Common myeloid progenitor, CD34-positive (primary cell): Measurements from ENCODE around the gene NSUN5.
"Not testable (repeated sequence)": the region's sequence is repeated elsewhere in the genome, so short reads cannot be mapped to it uniquely, and the experiment has no call there.

Experiments used
- CTCF ChIA-PET: fragments of 350-600 bp; sonication (Branson Sonifier 250); formaldehyde crosslinking; loops from one replicate; lab custom pipeline; 2021; ENCODE audit warnings: antibody characterized with exemption; lab: Charles Lee
- POLR2A ChIA-PET: fragments of 350-600 bp; sonication (Branson Sonifier 250); formaldehyde crosslinking; loops from one replicate; lab custom pipeline; 2021; ENCODE audit warnings: antibody characterized with exemption; lab: Charles Lee
- DNase-seq, 3 donors: peaks; one replicate each; pipeline versions ENCODE4 v3.0.0 to v3.0.0-alpha.2; 2013
- H3K27ac ChIP-seq, 2 experiments: 1 replicate in 1 of 2; 2 replicates in 1 of 2; pipeline ENCODE4 v1.7.0; 2013; ENCODE audit warnings: inconsistent platforms in 2 of 2, low read length in 2 of 2, mild to moderate bottlenecking in 2 of 2, low read depth in 1 of 2, moderate library complexity in 1 of 2; ENCODE audit not compliant: severe bottlenecking in 2 of 2, insufficient read depth in 1 of 2, poor library complexity in 1 of 2
- H3K27me3 ChIP-seq, 5 experiments: replicated peaks in 2 of 5; 1 replicate in 3 of 5; 2 replicates in 2 of 5; pipeline versions ENCODE4 v1.6.1 to v1.7.0; 2013; ENCODE audit warnings: low read length in 4 of 5, mild to moderate bottlenecking in 2 of 5, moderate library complexity in 2 of 5, inconsistent platforms in 1 of 5; ENCODE audit not compliant: insufficient read depth in 5 of 5, control insufficient read depth in 4 of 5
- H3K36me3 ChIP-seq, 4 experiments: 1 replicate in 2 of 4; 2 replicates in 2 of 4; pipeline versions ENCODE4 v1.6.1 to v1.7.0; 2013; ENCODE audit warnings: low read length in 3 of 4, control low read depth in 1 of 4, mild to moderate bottlenecking in 1 of 4; ENCODE audit not compliant: control insufficient read depth in 4 of 4, insufficient read depth in 4 of 4
- H3K4me1 ChIP-seq, 4 experiments: 1 replicate in 3 of 4; 2 replicates in 1 of 4; pipeline versions ENCODE4 v1.6.1 to v1.7.1; 2013; ENCODE audit warnings: low read length in 3 of 4, mild to moderate bottlenecking in 3 of 4, control low read depth in 1 of 4, inconsistent platforms in 1 of 4, moderate library complexity in 1 of 4; ENCODE audit not compliant: control insufficient read depth in 4 of 4, insufficient read depth in 4 of 4; ENCODE audit errors: control extremely low read depth in 1 of 4
- H3K4me3 ChIP-seq, 7 experiments: 1 replicate in 4 of 7; 2 replicates in 3 of 7; pipeline versions ENCODE4 v1.5.1 to v1.7.0; 2013; ENCODE audit warnings: mild to moderate bottlenecking in 7 of 7, low read length in 6 of 7, moderate library complexity in 6 of 7, inconsistent platforms in 2 of 7, low read depth in 2 of 7, control low read depth in 1 of 7; ENCODE audit not compliant: insufficient read depth in 4 of 7, control insufficient read depth in 1 of 7; ENCODE audit errors: extremely low read depth in 1 of 7
- H3K9me3 ChIP-seq, 5 experiments: 1 replicate in 4 of 5; 2 replicates in 1 of 5; pipeline versions ENCODE4 v1.6.1 to v1.7.1; 2013; ENCODE audit warnings: low read length in 4 of 5, mild to moderate bottlenecking in 2 of 5, inconsistent platforms in 1 of 5, low read depth in 1 of 5, moderate library complexity in 1 of 5; ENCODE audit not compliant: control insufficient read depth in 4 of 5, insufficient read depth in 2 of 5; ENCODE audit errors: control extremely low read depth in 1 of 5
- whole genome bisulfite sequencing: methylation state at CpG from one replicate; pipeline ENCODE4 v1.1.5; 2013; ENCODE audit not compliant: insufficient coverage; 5-methylcytosine and 5-hydroxymethylcytosine counted together

The NSUN5 gene

GRCh38 chr7:73327922-73328321 lies 19.3 kb upstream of the NSUN5 start, which contains the start of the genes FKBP6 and TRIM50:
TSS of gene FKBP6 (plus strand) at chr7:73328161. CDS start at chr7:73328429, 268 bp downstream.
TSS of gene TRIM50 (minus strand) at chr7:73328082. CDS start at chr7:73324787, 3,295 bp downstream.
- H3K4me3 ChIP-seq, H3K9me3 ChIP-seq, H3K27ac ChIP-seq, H3K27me3 ChIP-seq, H3K36me3 ChIP-seq, DNase-seq, POLR2A ChIA-PET: not testable (repeated sequence)
- 97% methylated on average over 25 of the region's 43 CpGs for WGBS
- CTCF ChIA-PET: interaction anchor here (1.3 kb wide), 1 partner anchor 12 kb away, joined by 3 read pairs; no protein-coding TSS in a partner anchor
- peaks cover 0 to 15% (median 12%) of the 10 kb centered on the region in 4 experiments for H3K4me1 ChIP-seq

DNA sequence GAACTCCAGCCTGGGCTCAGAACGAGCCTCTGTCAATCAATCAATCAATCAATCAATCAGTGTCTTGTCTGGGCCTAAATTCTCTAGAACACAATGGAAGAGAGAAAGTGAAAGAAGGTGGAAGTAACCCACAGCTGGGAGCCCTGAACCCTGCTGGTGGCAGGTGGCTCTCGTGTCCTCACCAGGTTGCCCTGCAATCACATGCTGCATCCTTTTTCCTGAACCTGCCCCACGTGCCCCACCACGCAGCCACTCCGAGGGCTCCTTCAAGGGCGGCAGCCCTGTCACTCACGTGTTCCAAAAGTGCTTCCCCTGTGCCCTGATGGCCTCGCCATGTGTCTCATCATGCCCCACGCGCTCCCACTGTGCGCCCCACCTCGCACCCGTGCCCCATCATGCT lies 18.8 kb upstream of the NSUN5 start:
- POLR2A ChIA-PET, H3K27ac ChIP-seq, H3K4me3 ChIP-seq, DNase-seq, H3K9me3 ChIP-seq, H3K27me3 ChIP-seq, H3K36me3 ChIP-seq: not testable (repeated sequence)
- WGBS: no CpG with 5 or more reads among the region's 13 CpGs
- H3K4me1 ChIP-seq: peaks cover 0 to 15% (median 12%) of the 10 kb centered on the region in 4 experiments
- CTCF ChIA-PET: interaction anchor here (1.3 kb wide), 1 partner anchor 11 kb away, joined by 3 read pairs; no protein-coding TSS in a partner anchor

DNA sequence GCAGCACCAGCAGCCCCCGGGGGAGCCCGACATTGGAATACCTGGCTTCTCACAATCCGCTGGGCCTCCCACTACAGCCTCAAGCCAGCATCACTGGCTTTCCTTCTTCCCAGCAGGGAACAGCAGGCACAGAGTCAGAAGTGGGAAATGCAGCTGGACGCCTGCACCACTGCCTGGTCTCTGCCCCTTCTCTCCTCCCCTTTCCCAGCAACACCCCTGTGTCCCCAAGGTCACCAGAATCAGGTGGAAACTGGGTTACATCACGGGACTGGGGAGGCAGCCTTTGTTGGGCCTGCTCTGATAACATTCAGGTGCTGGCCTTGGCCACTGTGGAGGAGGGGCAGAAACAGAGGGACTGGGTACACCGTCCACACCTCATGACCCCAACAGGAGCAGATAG lies 16.8 kb upstream of the NSUN5 start:
- H3K9me3 ChIP-seq, H3K36me3 ChIP-seq, H3K4me3 ChIP-seq, DNase-seq, POLR2A ChIA-PET, H3K27ac ChIP-seq, H3K27me3 ChIP-seq: not testable (repeated sequence)
- CTCF ChIA-PET: interaction anchor here (1.7 kb wide), 2 partner anchors 8 to 126 kb away, joined by 5 to 8 read pairs; no protein-coding TSS in a partner anchor
- peaks cover 0 to 14% (median 12%) of the 10 kb centered on the region in 4 experiments for H3K4me1 ChIP-seq
- WGBS: 78% methylated on average over 3 of the region's 6 CpGs

GRCh38 chr7:73324081-73324845 lies 15.6 kb upstream of the NSUN5 start:
- POLR2A ChIA-PET, H3K27me3 ChIP-seq, H3K27ac ChIP-seq, H3K9me3 ChIP-seq, H3K36me3 ChIP-seq: not testable (repeated sequence)
- peak; percentile 45 to 72 (median 71) for DNase-seq
- CTCF ChIA-PET: interaction anchor here (0.7 to 1.7 kb wide), 8 partner anchors 9 to 381 kb away, joined by 3 to 14 read pairs (median 3); no protein-coding TSS in a partner anchor
- WGBS: 25% methylated on average over 18 of the region's 31 CpGs
- Histone ChIP-seq H3K4me1 (peaks cover 0 to 12% (median 10%) of the 10 kb centered on the region in 4 experiments), H3K4me3 (peak overlapping the region in 6 of 7 experiments; percentile 10 to 59 (median 39))

- POLR2A ChIA-PET, H3K27me3 ChIP-seq, DNase-seq, H3K9me3 ChIP-seq, H3K36me3 ChIP-seq, H3K27ac ChIP-seq: not testable (repeated sequence)
- WGBS: no CpG with 5 or more reads among the region's 5 CpGs
- Histone ChIP-seq H3K4me1 (peaks cover 0 to 12% (median 10%) of the 10 kb centered on the region in 4 experiments), H3K4me3 (peak overlapping the region in 6 of 7 experiments; percentile 10 to 59 (median 39))
- CTCF ChIA-PET: interaction anchor here (0.7 to 2.4 kb wide), 8 partner anchors 10 to 382 kb away, joined by 3 to 14 read pairs (median 4); no protein-coding TSS in a partner anchor
These were observed 14.9 kb upstream of the NSUN5 start for GRCh38 chr7:73323434-73324080.

- H3K27me3 ChIP-seq, CTCF ChIA-PET, H3K36me3 ChIP-seq, H3K27ac ChIP-seq, H3K4me3 ChIP-seq, POLR2A ChIA-PET, H3K9me3 ChIP-seq, DNase-seq: not testable (repeated sequence)
- H3K4me1 ChIP-seq: peaks cover 0 to 12% (median 10%) of the 10 kb centered on the region in 4 experiments
- 100% methylated on average over 2 of the region's 9 CpGs for WGBS
These were observed 11.4 kb upstream of the NSUN5 start for GRCh38 chr7:73320009-73320408.
